HFF-Myc (cell line): ENCODE measurements around the gene C17orf114.

Source experiments
- DNase-seq: peaks from one replicate; pipeline ENCODE4 v3.0.0-alpha.2; 2011; ENCODE audit warnings: low read depth; ENCODE audit errors: extremely low read depth
- H3K4me3 ChIP-seq: replicated peaks from 2 replicates; pipeline ENCODE4 v1.5.1; 2011; ENCODE audit warnings: low read depth, mild to moderate bottlenecking, control low read depth, low read length
- TF ChIP-seq, protein P1 (sequence below): IDR thresholded peaks from 2 replicates; pipeline ENCODE4 v1.5.1; 2012; ENCODE audit warnings: mild to moderate bottlenecking, low read depth, low read length, control low read depth; ENCODE audit errors: missing control alignments

Gene C17orf114

GRCh38 chr17:4788807-4789700 lies 13.1 kb downstream of the C17orf114 start, which contains the start of gene GLTPD2:
GLTPD2 (plus strand) TSS chr17:4788964; CDS start chr17:4789012, 48 bp downstream.
- DNase-seq: no peak
- TF ChIP-seq, protein P1, sequence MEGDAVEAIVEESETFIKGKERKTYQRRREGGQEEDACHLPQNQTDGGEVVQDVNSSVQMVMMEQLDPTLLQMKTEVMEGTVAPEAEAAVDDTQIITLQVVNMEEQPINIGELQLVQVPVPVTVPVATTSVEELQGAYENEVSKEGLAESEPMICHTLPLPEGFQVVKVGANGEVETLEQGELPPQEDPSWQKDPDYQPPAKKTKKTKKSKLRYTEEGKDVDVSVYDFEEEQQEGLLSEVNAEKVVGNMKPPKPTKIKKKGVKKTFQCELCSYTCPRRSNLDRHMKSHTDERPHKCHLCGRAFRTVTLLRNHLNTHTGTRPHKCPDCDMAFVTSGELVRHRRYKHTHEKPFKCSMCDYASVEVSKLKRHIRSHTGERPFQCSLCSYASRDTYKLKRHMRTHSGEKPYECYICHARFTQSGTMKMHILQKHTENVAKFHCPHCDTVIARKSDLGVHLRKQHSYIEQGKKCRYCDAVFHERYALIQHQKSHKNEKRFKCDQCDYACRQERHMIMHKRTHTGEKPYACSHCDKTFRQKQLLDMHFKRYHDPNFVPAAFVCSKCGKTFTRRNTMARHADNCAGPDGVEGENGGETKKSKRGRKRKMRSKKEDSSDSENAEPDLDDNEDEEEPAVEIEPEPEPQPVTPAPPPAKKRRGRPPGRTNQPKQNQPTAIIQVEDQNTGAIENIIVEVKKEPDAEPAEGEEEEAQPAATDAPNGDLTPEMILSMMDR: no peak
- H3K4me3 ChIP-seq: peak within 1 kb of the TSS; percentile 63

DNA sequence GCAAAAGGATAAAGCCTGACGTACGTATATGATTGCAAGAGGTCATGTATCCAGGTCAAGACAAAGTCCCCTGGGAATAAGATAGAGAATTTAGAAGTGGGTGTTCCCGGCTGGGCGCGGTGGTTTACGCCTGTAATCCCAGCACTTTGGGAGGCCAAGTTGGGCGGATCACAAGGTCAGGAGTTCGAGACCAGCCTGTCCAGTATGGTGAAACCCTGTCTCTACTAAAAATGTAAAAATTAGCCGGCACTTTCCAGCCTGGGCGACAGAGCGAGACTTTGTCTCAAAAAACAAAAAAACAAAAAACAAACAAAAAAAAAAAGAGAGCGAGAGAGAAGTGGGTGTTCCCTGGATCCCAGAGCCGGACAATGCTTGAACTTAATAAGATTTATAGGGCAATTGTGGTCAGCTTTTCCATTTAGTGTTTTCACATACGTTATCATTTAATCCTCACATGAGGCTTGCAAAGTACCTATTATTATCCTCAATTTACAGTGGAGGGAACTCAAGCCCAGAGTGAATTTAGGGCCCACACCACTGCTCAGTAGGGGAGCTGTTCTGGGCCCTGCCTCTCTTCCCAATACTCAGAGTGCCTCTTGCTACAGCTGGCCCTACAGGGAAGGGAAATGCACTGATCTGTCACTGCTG lies 13.8 kb downstream of the C17orf114 start:
- TF ChIP-seq, protein P1: no peak
- H3K4me3 ChIP-seq: peak overlapping the region; percentile 63
- DNase-seq: no peak

DNA sequence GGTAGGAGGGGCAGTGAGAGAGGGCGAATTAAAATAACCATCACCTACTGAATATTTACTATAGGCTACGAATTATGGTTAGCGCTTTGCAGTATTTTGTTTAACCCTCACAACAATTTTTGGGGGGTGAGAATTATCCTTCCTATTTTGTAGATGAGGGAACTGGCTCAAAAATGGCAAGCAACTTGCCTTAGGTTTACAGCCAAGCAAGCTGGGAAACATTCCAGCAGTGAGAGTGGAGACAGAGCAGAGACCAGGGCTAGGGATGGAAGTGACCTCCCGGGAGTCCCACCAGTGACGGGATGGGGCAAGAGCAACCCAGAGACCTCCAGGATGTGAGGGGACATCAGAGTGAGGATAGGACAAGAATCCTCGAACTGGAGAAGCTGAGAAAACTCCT lies 15.6 kb downstream of the C17orf114 start:
- no peak overlapping the region for H3K4me3 ChIP-seq
- TF ChIP-seq, protein P1: no peak
- DNase-seq: no peak

GRCh38 chr17:4786106-4786511 lies 16.0 kb downstream of the C17orf114 start, which contains the start of gene VMO1:
VMO1 (minus strand) TSS chr17:4786364; CDS start chr17:4786352, 12 bp downstream.
- DNase-seq: no peak
- TF ChIP-seq, protein P1: no peak

GRCh38 chr17:4785311-4786105 lies 16.6 kb downstream of the C17orf114 start:
- H3K4me3 ChIP-seq: no peak overlapping the region
- TF ChIP-seq, protein P1: no peak
- no peak for DNase-seq

More at GRCh38 chr17:4786106-4786511, 16.0 kb downstream of the C17orf114 start, which contains the start of gene VMO1:
- H3K4me3 ChIP-seq: no peak within 1 kb of the TSS

GRCh38 chr17:4782652-4783051 lies 19.5 kb downstream of the C17orf114 start:
- H3K4me3 ChIP-seq: no peak overlapping the region
- DNase-seq: no peak
- TF ChIP-seq, protein P1: no peak
